ENCODE measurements around the gene MYO5A.

MYO5A gene

GRCh38 chr15:52282418-52282817 lies 246.3 kb downstream of the MYO5A start:
- Histone ChIP-seq H3K27me3 (ENCODE audit: insufficient read depth, poor library complexity, severe bottlenecking) (no peaks in the 10 kb centered on the region), H3K4me3 (replicated peaks; ENCODE audit: insufficient read depth, low read length) (no peak overlapping the region), H3K27ac (replicated peaks) (no peak overlapping the region)
- TF ChIP-seq GABPA (IDR thresholded peaks at IDR 0.05; ENCODE audit: low read depth) (no peak), POLR2AphosphoS5 (IDR thresholded peaks at IDR 0.05; ENCODE audit: low read depth) (no peak), REST (IDR thresholded peaks at IDR 0.05; ENCODE audit: insufficient replicate concordance, low read depth) (no peak), SPI1 (IDR thresholded peaks at IDR 0.05; ENCODE audit: borderline replicate concordance, low read depth) (no peak), CTCF (IDR thresholded peaks at IDR 0.05; ENCODE audit: insufficient read depth, low read length) (no peak)
- no peak for DNase-seq (ENCODE audit: low read depth in 1 of 2, low spot score in 1 of 2)

GRCh38 chr15:52281085-52282035 lies 247.3 kb downstream of the MYO5A start:
- TF ChIP-seq CTCF (IDR thresholded peaks at IDR 0.05; ENCODE audit: insufficient read depth, low read length) (no peak), REST (IDR thresholded peaks at IDR 0.05; ENCODE audit: insufficient replicate concordance, low read depth) (no peak), SPI1 (IDR thresholded peaks at IDR 0.05; ENCODE audit: borderline replicate concordance, low read depth) (no peak), GABPA (IDR thresholded peaks at IDR 0.05; ENCODE audit: low read depth) (no peak), POLR2AphosphoS5 (IDR thresholded peaks at IDR 0.05; ENCODE audit: low read depth) (no peak)
- no peak overlapping the region for H3K4me3 ChIP-seq (replicated peaks; ENCODE audit: insufficient read depth, low read length)
- DNase-seq (ENCODE audit: low read depth in 1 of 2, low spot score in 1 of 2): no peak
- no peak overlapping the region for H3K27ac ChIP-seq (replicated peaks)
- H3K27me3 ChIP-seq (ENCODE audit: insufficient read depth, poor library complexity, severe bottlenecking): no peaks in the 10 kb centered on the region

- DNase-seq (ENCODE audit: low read depth in 1 of 2, low spot score in 1 of 2): no peak
- no peak overlapping the region for H3K27ac ChIP-seq (replicated peaks)
- no peaks in the 10 kb centered on the region for H3K27me3 ChIP-seq (ENCODE audit: insufficient read depth, poor library complexity, severe bottlenecking)
- TF ChIP-seq SPI1 (IDR thresholded peaks at IDR 0.05; ENCODE audit: borderline replicate concordance, low read depth): no peak
- TF ChIP-seq REST (IDR thresholded peaks at IDR 0.05; ENCODE audit: insufficient replicate concordance, low read depth): no peak
- no peak for TF ChIP-seq CTCF (IDR thresholded peaks at IDR 0.05; ENCODE audit: insufficient read depth, low read length)
- TF ChIP-seq POLR2AphosphoS5 (IDR thresholded peaks at IDR 0.05; ENCODE audit: low read depth): no peak
- no peak for TF ChIP-seq GABPA (IDR thresholded peaks at IDR 0.05; ENCODE audit: low read depth)
- no peak overlapping the region for H3K4me3 ChIP-seq (replicated peaks; ENCODE audit: insufficient read depth, low read length)
Observed at GRCh38 chr15:52280326-52281084, 248.2 kb downstream of the MYO5A start.
